GM18511 (cell line): Measurements from ENCODE around the gene INO80.
"Not testable (repeated sequence)": the region's sequence is repeated elsewhere in the genome, so short reads cannot be mapped to it uniquely, and the experiment has no call there.

Experiments used
- ATAC-seq: cut with Tn5 transposase; IDR thresholded peaks from one replicate; pipeline ENCODE4 v1.9.1; 2021; ENCODE audit warnings: mild to moderate bottlenecking, moderate library complexity; ENCODE audit not compliant: unreplicated experiment

Gene INO80

DNA sequence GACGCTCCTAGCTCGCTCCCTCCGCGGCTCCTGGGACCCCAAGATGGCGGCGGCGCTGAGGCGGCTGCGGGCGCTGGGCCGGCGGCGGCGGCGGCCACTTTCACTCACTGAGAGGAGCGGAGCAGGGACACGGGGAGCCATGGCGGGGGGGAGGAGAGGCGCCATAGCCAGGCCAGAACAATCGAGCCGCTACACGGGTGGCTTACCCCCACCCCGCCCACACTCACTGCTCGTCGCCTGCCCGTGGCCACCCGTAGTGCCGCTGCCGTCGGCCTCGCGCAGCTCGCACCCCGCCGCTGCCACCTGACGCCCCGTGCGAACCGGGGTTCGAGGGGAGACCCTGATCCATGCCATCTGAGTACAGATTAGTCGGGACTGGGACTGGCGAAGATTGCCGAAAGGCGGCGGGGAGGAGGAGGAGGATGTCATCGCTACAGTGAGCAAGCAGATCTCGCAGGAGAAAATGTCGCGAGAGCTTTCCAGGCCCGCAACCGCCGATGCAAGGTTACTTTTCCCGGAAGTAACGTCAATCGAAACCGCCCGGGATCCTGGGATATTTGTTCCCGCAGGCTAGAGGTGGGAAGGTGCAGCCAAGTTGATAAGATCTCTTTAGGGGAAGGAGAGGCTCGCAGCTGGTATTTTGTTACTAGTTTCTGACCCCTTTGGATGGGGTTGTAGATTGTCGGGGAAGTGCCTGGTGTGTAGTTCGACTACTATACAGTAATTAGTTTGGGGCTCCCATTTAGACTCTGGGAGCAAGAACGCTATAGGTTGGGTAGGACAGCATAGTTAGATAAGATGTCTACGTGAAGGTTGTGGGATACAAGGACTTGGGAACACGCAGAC is at the start of gene INO80:
INO80 (minus strand) TSS at position 165 of the 846 bp plus-strand sequence. CDS start 19,970 bp downstream, outside the sequence.
- ATAC-seq = peak; percentile 76

DNA sequence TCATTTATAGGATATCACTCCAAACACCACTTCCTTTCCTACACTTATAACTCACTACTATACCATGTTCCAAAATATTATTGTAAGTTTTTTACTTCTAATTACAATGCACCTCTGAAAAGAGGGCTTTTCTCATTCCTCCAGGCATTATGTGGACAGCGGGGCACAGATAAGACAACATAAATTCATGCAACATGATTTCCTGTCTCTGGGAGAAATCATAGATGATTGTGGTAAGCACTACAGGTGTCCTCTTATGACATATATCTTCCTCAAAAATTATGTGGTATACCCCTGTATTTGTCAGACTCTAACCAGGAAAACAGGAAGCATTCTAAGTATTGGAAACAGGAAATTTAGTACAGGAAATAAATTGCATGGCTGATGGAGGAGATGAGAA is 45.7 kb upstream of the INO80 start:
- no peak for ATAC-seq

GRCh38 chr15:41161336-41161735 is 45.3 kb upstream of the INO80 start:
- no peak for ATAC-seq

GRCh38 chr15:41160639-41161315 is 44.7 kb upstream of the INO80 start:
- ATAC-seq = no peak

DNA sequence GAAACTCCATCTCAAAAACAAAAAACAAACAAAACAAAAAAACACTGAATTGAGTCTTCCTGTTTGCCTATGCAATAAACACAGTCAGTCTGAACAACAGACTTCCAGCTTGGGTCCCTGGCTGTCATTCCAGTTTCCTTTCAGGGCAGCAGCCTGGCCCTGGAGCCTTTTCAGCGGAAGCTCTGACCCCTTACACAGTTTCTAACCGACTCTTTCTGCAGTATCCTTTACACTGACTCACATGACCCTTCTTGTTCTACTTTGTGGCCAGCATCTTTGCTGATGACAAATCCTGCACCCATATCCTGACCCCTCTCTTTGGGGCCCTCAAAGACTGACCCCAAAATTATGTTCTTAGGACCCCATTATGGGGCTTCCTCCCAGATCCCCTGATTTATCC is 38.3 kb upstream of the INO80 start:
- no peak for ATAC-seq

GRCh38 chr15:41153733-41154132 is 37.7 kb upstream of the INO80 start:
- no peak for ATAC-seq

DNA sequence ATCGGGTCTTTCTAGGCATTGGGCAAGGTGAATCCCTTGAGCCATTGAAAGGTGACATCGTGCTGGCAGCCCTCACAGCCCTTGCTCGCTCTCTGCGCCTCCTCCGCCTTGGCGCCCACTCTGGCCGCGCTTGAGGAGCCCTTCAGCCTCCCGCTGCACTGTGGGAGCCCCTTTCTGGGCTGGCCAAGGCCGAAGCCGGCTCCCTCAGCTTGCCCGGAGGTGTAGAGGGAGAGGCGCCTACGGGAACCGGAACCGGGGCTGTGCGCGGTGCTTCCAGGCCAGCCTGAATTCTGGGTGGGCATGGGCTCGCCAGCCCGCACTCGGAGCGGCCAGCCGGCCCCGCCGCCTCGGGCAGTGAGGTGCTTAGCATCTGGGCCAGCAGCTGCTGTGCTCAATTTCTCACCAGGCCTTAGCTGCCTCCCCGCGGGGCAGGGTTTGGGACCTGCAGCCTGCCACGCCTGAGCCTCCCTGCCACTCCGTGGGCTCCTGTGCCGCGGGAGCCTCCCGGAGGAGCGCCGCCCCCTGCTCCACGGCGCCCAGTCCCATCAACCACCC is 35.4 kb upstream of the INO80 start:
- ATAC-seq = no peak

GRCh38 chr15:41150279-41150678 is 34.2 kb upstream of the INO80 start:
- no peak for ATAC-seq

DNA sequence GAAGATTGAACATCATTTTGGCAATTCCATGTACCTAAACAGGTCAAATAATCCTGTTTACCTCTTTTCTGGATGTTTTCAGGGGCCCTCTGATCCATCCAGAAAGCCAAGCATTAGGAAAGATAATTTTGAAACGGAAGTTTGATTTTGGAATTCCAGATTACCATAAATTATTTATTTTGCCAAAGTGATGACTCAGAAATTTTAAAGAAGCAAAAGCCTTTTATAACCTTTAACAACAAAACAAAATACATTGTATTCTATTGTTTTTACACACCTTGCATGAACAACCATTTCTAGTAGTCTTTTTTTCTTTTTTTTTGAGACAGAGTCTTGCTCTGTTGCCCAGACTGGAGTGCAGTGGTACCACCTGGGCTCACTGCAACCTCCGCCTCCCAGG is 32.0 kb upstream of the INO80 start:
- ATAC-seq = no peak

DNA sequence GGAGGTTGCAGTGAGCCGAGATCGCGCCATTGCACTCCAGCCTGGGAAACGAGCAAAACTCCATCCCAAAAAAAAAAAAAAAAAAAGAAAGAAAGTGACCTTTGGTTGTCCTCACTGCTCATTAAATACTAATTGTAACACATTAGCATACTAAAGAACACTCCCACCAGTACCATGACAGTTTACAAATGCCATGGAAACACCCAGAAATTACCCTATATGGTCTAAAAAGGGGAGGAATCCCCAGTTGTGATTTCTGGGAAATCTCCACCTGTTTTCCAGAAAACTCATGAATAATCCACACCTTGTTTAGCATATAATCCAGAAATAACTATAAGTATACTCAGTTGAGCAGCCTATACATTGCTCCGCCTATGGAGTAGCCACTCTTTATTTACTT is 23.5 kb upstream of the INO80 start:
- no peak for ATAC-seq

- not testable (repeated sequence) for ATAC-seq
Measured at GRCh38 chr15:41139112-41139511, 23.0 kb upstream of the INO80 start.

GRCh38 chr15:41135580-41135979 is 19.5 kb upstream of the INO80 start:
- ATAC-seq = not testable (repeated sequence)

DNA sequence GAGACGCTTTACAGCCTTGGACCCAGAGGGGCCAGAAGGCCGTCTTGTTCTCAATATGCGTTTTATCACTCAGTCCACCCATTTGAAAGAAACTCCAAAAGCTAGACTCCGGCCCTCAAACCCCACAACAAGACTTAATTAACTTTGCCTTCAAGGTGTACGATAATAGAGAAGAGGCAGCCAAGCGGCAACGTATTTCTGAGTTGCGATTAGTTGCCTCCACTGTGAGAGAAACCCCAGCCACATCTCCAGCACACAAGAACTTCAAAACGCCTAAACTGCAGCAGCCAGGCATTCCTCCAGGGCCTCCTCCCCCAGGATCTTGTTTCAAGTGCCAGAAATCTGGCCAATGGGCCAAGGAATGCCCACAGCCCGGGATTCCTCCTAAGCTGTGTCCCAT is 17.4 kb upstream of the INO80 start:
- ATAC-seq = no peak

DNA sequence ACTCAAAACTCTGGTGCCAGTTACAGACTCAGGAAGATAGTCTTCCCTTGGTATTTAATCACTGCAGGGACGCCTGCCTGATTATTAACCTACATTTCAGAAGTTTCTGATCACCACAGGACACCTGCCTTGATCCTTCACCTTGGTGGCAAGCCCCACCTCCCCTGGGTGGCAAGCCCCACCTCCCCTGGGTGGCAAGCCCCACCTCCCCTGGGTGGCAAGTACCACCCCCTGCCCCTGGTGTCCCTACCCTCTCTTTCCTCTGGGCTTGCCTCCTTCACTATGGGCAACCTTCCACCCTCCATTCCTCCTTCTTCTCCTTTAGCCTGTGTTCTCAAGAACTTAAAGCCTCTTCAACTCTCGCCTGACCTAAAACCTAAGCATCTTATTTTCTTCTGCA is 16.0 kb upstream of the INO80 start:
- ATAC-seq = not testable (repeated sequence)

DNA sequence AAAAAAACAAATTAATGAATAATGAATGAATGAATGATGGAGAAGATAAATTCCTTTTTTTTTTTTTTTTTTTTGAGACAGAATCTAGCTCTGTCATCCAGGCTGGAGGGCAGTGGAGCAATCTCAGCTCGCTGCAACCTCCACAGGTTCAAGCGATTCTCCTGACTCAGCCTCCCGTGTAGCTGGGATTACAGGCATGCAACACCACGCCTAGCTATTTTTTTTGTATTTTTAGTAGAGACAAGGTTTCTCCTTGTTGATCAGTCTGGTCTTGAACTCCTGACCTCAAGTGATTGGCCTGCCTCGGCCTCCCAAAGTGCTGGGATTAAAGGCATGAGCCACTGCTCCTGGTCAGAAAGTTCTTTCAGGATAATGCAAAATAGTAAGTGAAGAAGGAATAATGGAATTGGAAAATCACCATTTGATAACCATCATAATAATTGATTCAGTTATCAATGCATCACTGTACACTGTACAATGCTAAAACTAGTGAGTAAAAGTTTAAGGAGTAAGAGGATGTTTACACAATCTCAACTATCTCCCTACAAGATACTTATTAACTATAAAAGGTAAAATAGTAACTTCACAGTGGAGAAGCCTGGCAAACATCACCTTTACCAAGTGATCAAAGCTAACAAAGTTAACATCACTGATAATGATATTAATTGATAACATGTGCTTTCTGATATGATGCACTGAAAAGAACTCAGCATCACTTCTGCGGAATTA is 12.3 kb upstream of the INO80 start:
- ATAC-seq = no peak

DNA sequence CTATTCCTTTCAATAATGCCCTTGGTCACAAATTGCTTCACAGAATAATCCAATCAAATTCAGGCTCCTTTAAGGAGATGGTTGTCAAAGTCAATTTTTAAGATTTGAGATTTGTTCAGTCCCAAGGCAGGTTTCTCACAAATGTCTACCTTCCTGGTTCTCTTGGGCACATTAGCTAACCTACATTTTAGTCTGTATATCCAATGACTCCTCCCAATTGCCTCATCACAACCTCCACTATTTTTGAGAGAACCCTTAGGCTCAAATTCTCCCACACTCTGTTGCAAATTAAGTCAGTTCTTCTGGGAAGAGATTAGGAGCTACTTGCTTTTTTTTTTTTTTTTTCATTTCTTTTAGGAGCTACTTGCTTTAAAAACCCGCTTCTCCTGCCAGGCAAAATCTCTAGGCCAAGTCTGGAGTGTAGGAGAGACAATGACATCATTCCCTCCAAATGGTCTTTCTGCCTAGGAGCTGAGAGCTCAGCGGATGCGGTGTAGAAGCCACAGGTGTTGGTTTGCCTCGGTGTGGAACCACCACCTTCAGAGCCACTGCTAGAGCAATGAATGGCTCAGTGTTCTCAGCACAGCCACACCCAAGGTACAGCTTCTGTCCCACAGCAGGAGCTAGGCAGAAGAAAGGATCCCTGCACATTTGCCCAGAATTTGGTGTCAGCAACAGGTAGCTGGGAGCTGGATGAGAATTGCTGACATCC is 10.0 kb upstream of the INO80 start:
- no peak for ATAC-seq

DNA sequence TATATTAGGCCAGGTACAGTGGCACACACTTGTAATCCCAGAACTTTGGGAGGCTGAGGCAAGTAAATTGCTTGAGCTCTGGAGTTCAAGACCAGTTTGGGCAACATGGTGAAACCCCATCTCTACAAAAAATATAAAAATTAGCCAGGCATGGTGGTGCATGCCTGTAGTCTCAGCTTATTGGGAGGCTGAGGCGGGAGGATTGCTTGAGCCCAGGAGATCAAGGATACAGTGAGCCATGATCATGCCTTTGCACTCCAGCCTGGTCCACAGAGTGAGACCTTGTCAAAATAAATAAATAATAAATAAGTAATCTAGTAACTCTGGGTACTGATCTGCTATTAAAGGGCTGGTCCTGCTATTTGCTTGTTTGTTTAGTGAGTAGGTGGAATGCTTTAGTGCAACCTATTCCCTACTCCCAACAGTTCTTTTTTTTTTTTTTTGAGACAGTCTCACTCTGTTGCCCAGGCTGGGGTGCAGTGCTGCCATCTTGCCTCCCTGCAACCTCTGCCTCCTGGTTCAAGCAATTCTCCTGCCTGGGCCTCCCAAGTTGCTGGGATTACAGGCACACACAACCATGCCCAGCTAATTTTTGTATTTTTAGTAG is 9.1 kb upstream of the INO80 start:
- ATAC-seq = no peak

- ATAC-seq = no peak
Measured at GRCh38 chr15:41124058-41124457, 8.0 kb upstream of the INO80 start.

GRCh38 chr15:41122849-41123248 is 6.8 kb upstream of the INO80 start:
- ATAC-seq = no peak

DNA sequence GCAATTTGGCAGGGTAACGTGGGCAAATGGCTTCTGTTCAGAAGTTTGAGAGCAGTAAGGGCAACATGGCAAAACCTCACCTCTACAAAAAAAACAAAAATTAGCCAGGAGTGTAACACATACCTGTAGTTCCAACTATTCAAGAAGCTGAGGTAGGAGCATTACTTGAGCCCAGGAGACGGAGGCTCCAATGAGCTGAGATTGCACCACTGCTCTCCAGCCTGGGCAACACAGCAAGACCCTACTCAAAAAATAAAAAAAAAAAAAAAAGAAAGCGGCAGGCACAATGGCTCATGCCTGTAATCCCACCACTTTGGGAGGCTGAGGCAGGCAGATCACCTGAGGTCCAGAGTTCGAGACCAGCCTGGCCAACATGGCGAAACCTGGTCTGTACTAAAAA is 5.9 kb upstream of the INO80 start:
- no peak for ATAC-seq

DNA sequence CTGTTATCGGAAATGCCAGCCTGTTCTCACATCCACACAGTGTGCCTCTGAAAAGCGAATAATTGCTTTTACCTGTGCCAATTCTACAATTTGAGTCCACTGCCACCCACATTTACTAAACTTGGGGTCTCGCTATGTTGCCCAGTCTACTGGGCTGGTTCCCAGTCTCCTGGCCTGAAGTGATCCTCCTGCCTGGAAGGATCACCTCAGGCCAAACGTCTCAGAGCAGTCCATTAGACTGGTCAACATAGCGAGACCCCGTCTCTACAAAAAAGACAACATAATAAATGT is 827 bp upstream of the INO80 start:
- ATAC-seq = no peak
